Prostate gland (tissue), 2 donors: ENCODE data around the gene ZNF317. TPM values are rescaled to one million over a fixed set of nuclear protein-coding genes. Genes with fewer than 3 reads are reported as not detected.

Source experiments
- DNase-seq: peaks from one replicate; pipeline ENCODE4 v3.0.0-alpha.2; 2019; ENCODE audit warnings: low spot score
- H3K27ac ChIP-seq, 2 donors: fragments of 200-600 bp; sonication (generic); 2 replicates each; pipeline ENCODE4 v1.5.1; 2017 to 2019
- H3K27me3 ChIP-seq: fragments of 200-600 bp; sonication (generic); replicated peaks from 2 replicates; pipeline ENCODE4 v1.5.1; 2019; ENCODE audit not compliant: insufficient read depth
- H3K36me3 ChIP-seq, 2 donors: fragments of 200-600 bp; sonication (generic); 1 replicate in 1 of 2; 2 replicates in 1 of 2; pipeline versions ENCODE4 v1.5.1 to v1.8.1; 2017 to 2019
- H3K4me1 ChIP-seq: fragments of 200-600 bp; sonication (generic); replicated peaks from 2 replicates; pipeline ENCODE4 v1.5.1; 2019
- H3K4me3 ChIP-seq, 2 donors: fragments of 200-600 bp; sonication (generic); 2 replicates each; pipeline ENCODE4 v1.5.1; 2017 to 2019
- H3K9me3 ChIP-seq: fragments of 200-600 bp; sonication (generic); 2 replicates; pipeline ENCODE4 v1.5.1; 2017
- CTCF ChIP-seq, 4 experiments: fragments of 200-600 bp in 2 of 4; fragments of 450-650 bp in 2 of 4; sonication (generic) in 2 of 4; IDR thresholded peaks; 1 replicate in 3 of 4; 2 replicates in 1 of 4; pipeline ENCODE4 v1.5.1; 2016 to 2019; ENCODE audit warnings: antibody characterized with exemption in 4 of 4, mild to moderate bottlenecking in 2 of 4, moderate library complexity in 2 of 4
- POLR2A ChIP-seq: fragments of 450-650 bp; IDR thresholded peaks from one replicate; pipeline ENCODE4 v1.6.1; 2016; ENCODE audit warnings: antibody characterized with exemption, mild to moderate bottlenecking
- POLR2AphosphoS5 ChIP-seq: sonication (generic); formaldehyde crosslinking; IDR thresholded peaks from one replicate; pipeline ENCODE4 v1.6.1; 2017; ENCODE audit warnings: antibody characterized with exemption
- WGBS: methylation state at CpG from one replicate; pipeline ENCODE4 v1.1.5; 2018; 5-methylcytosine and 5-hydroxymethylcytosine counted together
- intact Hi-C: fragments of 100-400 bp; cut with DNase I; formaldehyde crosslinking; loops from one replicate; pipeline ENCODE4 v1.14.2; 2022
- total RNA-seq, 2 donors: library from RNA; depleted of rRNA; stranded (reverse); fragments of >200 nt; gene quantifications; one replicate each; pipeline ENCODE4 v1.1.0, GENCODE V29; 2016

The ZNF317 gene
- total RNA-seq, 2 donors from 2014 or later, result 18.3 to 22.9 TPM

GRCh38 chr19:9116547-9116946 is 23.6 kb upstream of the ZNF317 start:
- Histone ChIP-seq H3K4me3 (no peak overlapping the region), H3K36me3 (no peaks in the 10 kb centered on the region), H3K9me3 (no peaks in the 10 kb centered on the region), H3K4me1 (no peaks in the 10 kb centered on the region), H3K27me3 (no peaks in the 10 kb centered on the region), H3K27ac (no peak overlapping the region)
- intact Hi-C loops, result no loop called here
- 54% methylated on average over 5 of the region's 5 CpGs for WGBS
- DNase-seq, result no peak
- TF ChIP-seq POLR2A (no peak), CTCF (IDR thresholded peaks at IDR 0.05) (no peak), POLR2AphosphoS5 (no peak)

GRCh38 chr19:9126900-9127405 is 13.2 kb upstream of the ZNF317 start, which contains the start of gene OR7G3:
Gene OR7G3, minus strand, starts transcription at chr19:9126950. Its CDS starts 0 bp downstream, at chr19:9126950.
- Histone ChIP-seq H3K27ac (no peak within 1 kb of the TSS), H3K4me3 (no peak within 1 kb of the TSS), H3K27me3 (peaks cover 2% of the 10 kb centered on the region), H3K9me3 (no peaks in the 10 kb centered on the region), H3K36me3 (no peaks in the 10 kb centered on the region), H3K4me1 (no peaks in the 10 kb centered on the region)
- intact Hi-C loops, result no loop called here
- WGBS, result 92% methylated on average over 1 of the region's 1 CpG
- no peak for DNase-seq
- TF ChIP-seq CTCF (IDR thresholded peaks at IDR 0.05), result no peak
- TF ChIP-seq POLR2AphosphoS5, result no peak
- no peak for TF ChIP-seq POLR2A

GRCh38 chr19:9128171-9128570 is 12.0 kb upstream of the ZNF317 start:
- 56% methylated on average over 3 of the region's 3 CpGs for WGBS
- no peak for DNase-seq
- H3K4me3 ChIP-seq, result no peak overlapping the region
- no peak for TF ChIP-seq POLR2A
- intact Hi-C loops, result no loop called here
- no peaks in the 10 kb centered on the region for H3K36me3 ChIP-seq
- H3K27ac ChIP-seq, result no peak overlapping the region
- no peaks in the 10 kb centered on the region for H3K9me3 ChIP-seq
- H3K27me3 ChIP-seq, result peaks cover 2% of the 10 kb centered on the region
- no peaks in the 10 kb centered on the region for H3K4me1 ChIP-seq

GRCh38 chr19:9130965-9131364 is 9.2 kb upstream of the ZNF317 start:
- H3K36me3 ChIP-seq, result no peaks in the 10 kb centered on the region
- 77% methylated on average over 1 of the region's 1 CpG for WGBS
- no peak overlapping the region for H3K27ac ChIP-seq
- intact Hi-C loops, result no loop called here
- DNase-seq, result no peak
- H3K9me3 ChIP-seq, result no peaks in the 10 kb centered on the region
- H3K27me3 ChIP-seq, result peaks cover 2% of the 10 kb centered on the region
- no peak overlapping the region for H3K4me3 ChIP-seq
- no peaks in the 10 kb centered on the region for H3K4me1 ChIP-seq
- no peak for TF ChIP-seq CTCF (IDR thresholded peaks at IDR 0.05)
- no peak for TF ChIP-seq POLR2A

GRCh38 chr19:9132422-9132821 is 7.8 kb upstream of the ZNF317 start:
- peaks cover 2% of the 10 kb centered on the region for H3K27me3 ChIP-seq
- intact Hi-C loops, result no loop called here

More at GRCh38 chr19:9132422-9132821, 7.8 kb upstream of the ZNF317 start:
- no peak overlapping the region for H3K4me3 ChIP-seq
- H3K9me3 ChIP-seq, result no peaks in the 10 kb centered on the region
- H3K27ac ChIP-seq, result no peak overlapping the region
- H3K4me1 ChIP-seq, result no peaks in the 10 kb centered on the region
- no peak for TF ChIP-seq POLR2AphosphoS5
- TF ChIP-seq POLR2A, result no peak
- no peak for TF ChIP-seq CTCF (IDR thresholded peaks at IDR 0.05)
- no peaks in the 10 kb centered on the region for H3K36me3 ChIP-seq
- no peak for DNase-seq
- WGBS, result 64% methylated on average over 5 of the region's 5 CpGs
